NB4 (cell line): ENCODE measurements around the gene SRSF3.
"Not testable (repeated sequence)": the region's sequence is repeated elsewhere in the genome, so short reads cannot be mapped to it uniquely, and the experiment has no call there.

Source experiments
- CTCF ChIP-seq: IDR thresholded peaks from one replicate; pipeline ENCODE4 v1.5.1; 2012; ENCODE audit warnings: low read depth, low read length
- MAX ChIP-seq: IDR thresholded peaks from 2 replicates; pipeline ENCODE4 v1.6.1; 2011; ENCODE audit warnings: low read depth, low read length
- MYC ChIP-seq: IDR thresholded peaks from 2 replicates; pipeline ENCODE4 v1.6.1; 2011; ENCODE audit warnings: low read depth, low read length
- POLR2A ChIP-seq: IDR thresholded peaks from 2 replicates; pipeline ENCODE4 v1.6.1; 2011; ENCODE audit warnings: mild to moderate bottlenecking; ENCODE audit not compliant: insufficient read length; ENCODE audit errors: extremely low read depth

GRCh38 chr6:36572353-36573311, 21.5 kb upstream of the SRSF3 start:
- not testable (repeated sequence) for TF ChIP-seq CTCF, POLR2A, MAX, MYC
